Frontal cortex (tissue), 4 donors: Measurements from ENCODE around the gene CSNK1G1. TPM values are rescaled to one million over a fixed set of nuclear protein-coding genes. Genes with fewer than 3 reads are reported as not detected.
A peak's percentile ranks its signal among the peaks of the same experiment; 100 is the strongest.

Source experiments
- DNase-seq, 2 donors: peaks; one replicate each; pipeline ENCODE4 v3.0.0; 2012; ENCODE audit warnings: low spot score in 2 of 2
- FAIRE-seq: peaks from 2 replicates; lab custom pipeline; 2012; peaks lifted over from hg19 to GRCh38; lab: Jason Lieb, UNC
- total RNA-seq: library from RNA; depleted of rRNA; stranded (reverse); fragments of >200 nt; gene quantifications from one replicate; pipeline ENCODE4 v1.2.3, GENCODE V29; 2014
- donor health status: control.
- donor health status: control.
- donor health status: control.

Gene CSNK1G1
- total RNA-seq, 1 donor from 2014 or later: 46.1 TPM

- FAIRE-seq: no peak
- no peak for DNase-seq
Observed at GRCh38 chr15:64146885-64147681, 208.9 kb downstream of the CSNK1G1 start.

- FAIRE-seq: no peak
- no peak for DNase-seq
Observed at GRCh38 chr15:64146520-64146884, 209.5 kb downstream of the CSNK1G1 start.

GRCh38 chr15:64146041-64146440 is 209.9 kb downstream of the CSNK1G1 start:
- no peak for FAIRE-seq

GRCh38 chr15:64144565-64145281 is 211.2 kb downstream of the CSNK1G1 start:
- FAIRE-seq (no peak), DNase-seq (no peak)

More at GRCh38 chr15:64146041-64146440, 209.9 kb downstream of the CSNK1G1 start:
- no peak for DNase-seq

- no peak for DNase-seq
- no peak for FAIRE-seq
Observed at GRCh38 chr15:64144192-64144564, 211.8 kb downstream of the CSNK1G1 start.

GRCh38 chr15:64143276-64143675 is 212.7 kb downstream of the CSNK1G1 start:
- DNase-seq: no peak
- FAIRE-seq: no peak

GRCh38 chr15:64141798-64142512 is 214.0 kb downstream of the CSNK1G1 start:
- FAIRE-seq (no peak), DNase-seq (no peak)

- no peak for DNase-seq
Observed at GRCh38 chr15:64138331-64138941, 217.5 kb downstream of the CSNK1G1 start.

GRCh38 chr15:64137226-64137833 is 218.6 kb downstream of the CSNK1G1 start:
- DNase-seq (no peak), FAIRE-seq (no peak)

More at GRCh38 chr15:64138331-64138941, 217.5 kb downstream of the CSNK1G1 start:
- no peak for FAIRE-seq

GRCh38 chr15:64136347-64136746 is 219.6 kb downstream of the CSNK1G1 start:
- DNase-seq (no peak), FAIRE-seq (no peak)

GRCh38 chr15:64134345-64134829 is 221.6 kb downstream of the CSNK1G1 start:
- DNase-seq (no peak), FAIRE-seq (no peak)

- FAIRE-seq (no peak), DNase-seq (no peak)
Observed at GRCh38 chr15:64133623-64134344, 222.2 kb downstream of the CSNK1G1 start.

GRCh38 chr15:64132217-64132616 is 223.8 kb downstream of the CSNK1G1 start:
- no peak for DNase-seq
- no peak for FAIRE-seq

- FAIRE-seq (no peak), DNase-seq (no peak)
Observed at GRCh38 chr15:64131547-64131946, 224.4 kb downstream of the CSNK1G1 start.

GRCh38 chr15:64130159-64130558 is 225.8 kb downstream of the CSNK1G1 start:
- no peak for FAIRE-seq
- DNase-seq: no peak

GRCh38 chr15:64127521-64128270 is 228.3 kb downstream of the CSNK1G1 start:
- no peak for FAIRE-seq

GRCh38 chr15:64125978-64126377 is 230.0 kb downstream of the CSNK1G1 start:
- FAIRE-seq: no peak

More at GRCh38 chr15:64127521-64128270, 228.3 kb downstream of the CSNK1G1 start:
- no peak for DNase-seq

GRCh38 chr15:64122936-64123351 is 233.0 kb downstream of the CSNK1G1 start:
- FAIRE-seq: peak; percentile 65
- DNase-seq: peak in 1 of 2 donors; percentile 30

More at GRCh38 chr15:64125978-64126377, 230.0 kb downstream of the CSNK1G1 start:
- DNase-seq: no peak
